ENCODE results near the gene MBLAC1.
"Not testable (repeated sequence)": the region's sequence is repeated elsewhere in the genome, so short reads cannot be mapped to it uniquely, and the experiment has no call there.

Gene MBLAC1

GRCh38 chr7:100130608-100131453 lies 4.1 kb downstream of the MBLAC1 start:
- H3K9ac ChIP-seq (ENCODE audit: low read length): peak overlapping the region; percentile 47
- peaks cover 21% of the 10 kb centered on the region for H3K4me1 ChIP-seq (ENCODE audit: control insufficient read depth, insufficient read depth, low read length)
- H3K4me3 ChIP-seq (ENCODE audit: low read length): no peak overlapping the region
- H3K36me3 ChIP-seq (ENCODE audit: control insufficient read depth, insufficient read depth, low read length): no peaks in the 10 kb centered on the region
- no peaks in the 10 kb centered on the region for H3K9me3 ChIP-seq (ENCODE audit: control insufficient read depth, low read length)
- H3K27me3 ChIP-seq (ENCODE audit: control insufficient read depth, insufficient read depth, low read length): no peaks in the 10 kb centered on the region

- no peak overlapping the region for H3K4me3 ChIP-seq (ENCODE audit: low read length)
- no peaks in the 10 kb centered on the region for H3K36me3 ChIP-seq (ENCODE audit: control insufficient read depth, insufficient read depth, low read length)
- no peaks in the 10 kb centered on the region for H3K27me3 ChIP-seq (ENCODE audit: control insufficient read depth, insufficient read depth, low read length)
- peaks cover 15% of the 10 kb centered on the region for H3K4me1 ChIP-seq (ENCODE audit: control insufficient read depth, insufficient read depth, low read length)
- H3K9ac ChIP-seq (ENCODE audit: low read length): no peak overlapping the region
- no peaks in the 10 kb centered on the region for H3K9me3 ChIP-seq (ENCODE audit: control insufficient read depth, low read length)
Measured at GRCh38 chr7:100132126-100132525, 5.4 kb downstream of the MBLAC1 start.

GRCh38 chr7:100132697-100133151 lies 6.0 kb downstream of the MBLAC1 start:
- Histone ChIP-seq H3K27me3 (ENCODE audit: control insufficient read depth, insufficient read depth, low read length) (no peaks in the 10 kb centered on the region), H3K36me3 (ENCODE audit: control insufficient read depth, insufficient read depth, low read length) (no peaks in the 10 kb centered on the region), H3K9me3 (ENCODE audit: control insufficient read depth, low read length) (no peaks in the 10 kb centered on the region), H3K4me1 (ENCODE audit: control insufficient read depth, insufficient read depth, low read length) (peaks cover 14% of the 10 kb centered on the region), H3K4me3 (ENCODE audit: low read length) (no peak overlapping the region), H3K9ac (ENCODE audit: low read length) (no peak overlapping the region)

GRCh38 chr7:100137851-100138760 lies 11.3 kb downstream of the MBLAC1 start:
- Histone ChIP-seq H3K27me3 (ENCODE audit: control insufficient read depth, insufficient read depth, low read length) (no peaks in the 10 kb centered on the region), H3K9me3 (ENCODE audit: control insufficient read depth, low read length) (no peaks in the 10 kb centered on the region), H3K4me3 (ENCODE audit: low read length) (no peak overlapping the region), H3K36me3 (ENCODE audit: control insufficient read depth, insufficient read depth, low read length) (no peaks in the 10 kb centered on the region), H3K9ac (ENCODE audit: low read length) (no peak overlapping the region), H3K4me1 (ENCODE audit: control insufficient read depth, insufficient read depth, low read length) (peaks cover 21% of the 10 kb centered on the region)

- no peak overlapping the region for H3K4me3 ChIP-seq (ENCODE audit: low read length)
- H3K9ac ChIP-seq (ENCODE audit: low read length): no peak overlapping the region
- H3K4me1 ChIP-seq (ENCODE audit: control insufficient read depth, insufficient read depth, low read length): peaks cover 21% of the 10 kb centered on the region
- H3K9me3 ChIP-seq (ENCODE audit: control insufficient read depth, low read length): no peaks in the 10 kb centered on the region
- no peaks in the 10 kb centered on the region for H3K36me3 ChIP-seq (ENCODE audit: control insufficient read depth, insufficient read depth, low read length)
- no peaks in the 10 kb centered on the region for H3K27me3 ChIP-seq (ENCODE audit: control insufficient read depth, insufficient read depth, low read length)
Measured at GRCh38 chr7:100141555-100141949, 14.8 kb downstream of the MBLAC1 start.

DNA sequence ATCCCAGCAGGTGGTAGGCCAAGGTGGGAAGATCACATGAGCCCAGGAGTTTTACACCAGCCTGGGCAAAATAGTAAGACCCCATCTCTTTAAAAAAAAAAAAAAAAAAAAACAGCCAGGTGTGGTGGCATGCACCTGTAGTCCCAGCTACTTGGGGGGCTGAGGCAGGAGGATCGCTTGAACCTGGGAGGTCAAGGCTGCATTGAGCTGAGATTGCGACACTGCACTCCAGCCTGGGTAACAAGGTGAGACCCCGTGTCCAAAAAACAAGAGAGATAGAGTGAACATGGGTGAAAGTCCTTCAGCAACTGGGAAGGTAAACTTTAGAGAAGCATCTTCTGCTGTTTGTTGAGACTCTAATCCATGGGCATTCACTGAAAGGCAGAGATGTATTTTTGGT lies 15.7 kb downstream of the MBLAC1 start:
- H3K4me1 ChIP-seq (ENCODE audit: control insufficient read depth, insufficient read depth, low read length): peaks cover 21% of the 10 kb centered on the region
- no peaks in the 10 kb centered on the region for H3K36me3 ChIP-seq (ENCODE audit: control insufficient read depth, insufficient read depth, low read length)
- no peak overlapping the region for H3K4me3 ChIP-seq (ENCODE audit: low read length)
- H3K9ac ChIP-seq (ENCODE audit: low read length): no peak overlapping the region
- no peaks in the 10 kb centered on the region for H3K27me3 ChIP-seq (ENCODE audit: control insufficient read depth, insufficient read depth, low read length)
- H3K9me3 ChIP-seq (ENCODE audit: control insufficient read depth, low read length): no peaks in the 10 kb centered on the region

- H3K36me3 ChIP-seq (ENCODE audit: control insufficient read depth, insufficient read depth, low read length); H3K4me3 ChIP-seq (ENCODE audit: low read length); H3K9me3 ChIP-seq (ENCODE audit: control insufficient read depth, low read length); H3K9ac ChIP-seq (ENCODE audit: low read length); H3K27me3 ChIP-seq (ENCODE audit: control insufficient read depth, insufficient read depth, low read length): not testable (repeated sequence)
- H3K4me1 ChIP-seq (ENCODE audit: control insufficient read depth, insufficient read depth, low read length): peaks cover 19% of the 10 kb centered on the region
Measured at GRCh38 chr7:100146350-100146749, 19.6 kb downstream of the MBLAC1 start.

DNA sequence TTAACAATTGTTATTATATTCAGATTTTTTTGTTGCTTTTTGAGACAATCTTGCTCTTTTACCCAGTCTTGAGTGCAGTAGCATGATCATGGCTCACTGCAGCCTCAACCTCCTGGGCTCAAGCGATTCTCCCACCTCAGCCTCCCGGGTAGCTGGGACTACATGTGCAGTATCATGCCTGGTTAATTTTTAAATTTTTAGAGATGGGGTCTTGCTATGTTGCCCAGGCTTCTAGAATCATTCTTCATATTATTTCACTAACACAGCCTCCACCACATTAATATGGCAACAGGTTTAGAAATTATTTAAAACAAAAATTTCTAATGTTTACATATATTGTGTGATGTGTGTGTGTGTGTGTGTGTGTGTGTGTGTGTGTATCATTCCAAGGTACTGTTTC lies 20.5 kb downstream of the MBLAC1 start:
- Histone ChIP-seq H3K36me3 (ENCODE audit: control insufficient read depth, insufficient read depth, low read length) (no peaks in the 10 kb centered on the region), H3K9me3 (ENCODE audit: control insufficient read depth, low read length) (no peaks in the 10 kb centered on the region), H3K4me1 (ENCODE audit: control insufficient read depth, insufficient read depth, low read length) (peaks cover 17% of the 10 kb centered on the region), H3K27me3 (ENCODE audit: control insufficient read depth, insufficient read depth, low read length) (no peaks in the 10 kb centered on the region), H3K4me3 (ENCODE audit: low read length) (no peak overlapping the region), H3K9ac (ENCODE audit: low read length) (no peak overlapping the region)

DNA sequence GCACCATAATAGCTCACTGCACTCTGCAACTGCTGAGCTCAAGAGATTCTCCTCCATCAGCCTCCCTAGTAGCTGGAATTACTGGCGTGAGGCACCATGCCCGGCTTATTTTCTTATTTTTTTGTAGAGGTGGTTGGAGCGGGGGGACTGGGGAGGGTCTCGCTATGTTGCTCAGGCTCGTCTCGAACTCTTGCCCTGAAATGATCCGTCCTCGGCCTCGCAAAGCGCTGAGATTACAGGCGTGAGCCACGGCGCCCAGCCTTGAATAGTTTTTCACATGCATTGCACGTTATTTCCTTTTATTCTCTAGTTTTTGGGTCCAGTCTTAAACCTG lies 21.4 kb downstream of the MBLAC1 start:
- Histone ChIP-seq H3K36me3 (ENCODE audit: control insufficient read depth, insufficient read depth, low read length) (no peaks in the 10 kb centered on the region), H3K9ac (ENCODE audit: low read length) (peak overlapping the region; percentile 65), H3K4me1 (ENCODE audit: control insufficient read depth, insufficient read depth, low read length) (peaks cover 15% of the 10 kb centered on the region)

DNA sequence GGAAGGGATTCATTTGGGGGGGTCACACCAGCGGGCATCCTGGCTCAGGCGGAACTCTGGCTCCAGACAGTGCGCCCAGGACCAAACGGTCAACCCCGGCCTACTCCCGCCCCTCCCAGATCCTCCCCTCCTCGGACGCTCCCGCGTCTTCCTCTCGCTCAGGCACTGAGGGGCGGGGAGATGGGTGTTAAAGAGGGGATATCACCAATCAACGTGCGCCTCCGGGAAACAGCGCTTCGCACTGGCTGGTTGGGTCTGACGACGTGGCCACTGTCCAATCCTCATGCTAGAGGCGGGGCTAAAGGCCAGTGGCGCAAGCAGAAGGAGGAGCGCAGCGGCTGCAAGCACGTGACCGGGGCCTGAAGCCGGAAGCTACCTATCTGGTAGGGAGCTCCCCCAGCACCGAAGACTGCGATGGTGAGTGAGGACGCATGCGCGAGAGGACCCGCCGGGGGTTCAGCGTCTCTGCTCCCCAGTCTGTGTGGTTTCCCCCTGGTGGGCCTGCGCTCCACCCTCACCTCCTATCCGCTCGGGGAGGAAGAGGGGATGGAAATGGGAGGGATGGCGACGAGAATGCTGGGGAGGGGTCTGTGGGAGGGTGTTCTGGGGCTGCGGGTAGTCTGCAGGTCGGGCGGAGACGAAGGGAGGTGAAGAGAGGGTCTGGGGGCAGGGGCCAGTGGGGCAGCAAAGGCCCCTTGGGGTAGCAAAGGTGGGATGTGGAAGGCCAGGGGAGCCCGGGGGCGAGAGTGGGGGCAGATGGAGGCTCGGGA lies 22.0 kb downstream of the MBLAC1 start, which contains the start of gene LAMTOR4:
TSS of gene LAMTOR4 (plus strand) at position 360 of the 770 bp plus-strand sequence. CDS start at position 415, 55 bp downstream.
- Histone ChIP-seq H3K9ac (ENCODE audit: low read length) (peak within 1 kb of the TSS; percentile 81), H3K27me3 (ENCODE audit: control insufficient read depth, insufficient read depth, low read length) (no peaks in the 10 kb centered on the region), H3K9me3 (ENCODE audit: control insufficient read depth, low read length) (no peaks in the 10 kb centered on the region), H3K4me1 (ENCODE audit: control insufficient read depth, insufficient read depth, low read length) (peaks cover 20% of the 10 kb centered on the region), H3K4me3 (ENCODE audit: low read length) (peak within 1 kb of the TSS; percentile 45), H3K36me3 (ENCODE audit: control insufficient read depth, insufficient read depth, low read length) (no peaks in the 10 kb centered on the region)

More for the DNA sequence above, 21.4 kb downstream of the MBLAC1 start:
- Histone ChIP-seq H3K4me3 (ENCODE audit: low read length) (peak overlapping the region; percentile 45), H3K27me3 (ENCODE audit: control insufficient read depth, insufficient read depth, low read length) (no peaks in the 10 kb centered on the region), H3K9me3 (ENCODE audit: control insufficient read depth, low read length) (no peaks in the 10 kb centered on the region)

DNA sequence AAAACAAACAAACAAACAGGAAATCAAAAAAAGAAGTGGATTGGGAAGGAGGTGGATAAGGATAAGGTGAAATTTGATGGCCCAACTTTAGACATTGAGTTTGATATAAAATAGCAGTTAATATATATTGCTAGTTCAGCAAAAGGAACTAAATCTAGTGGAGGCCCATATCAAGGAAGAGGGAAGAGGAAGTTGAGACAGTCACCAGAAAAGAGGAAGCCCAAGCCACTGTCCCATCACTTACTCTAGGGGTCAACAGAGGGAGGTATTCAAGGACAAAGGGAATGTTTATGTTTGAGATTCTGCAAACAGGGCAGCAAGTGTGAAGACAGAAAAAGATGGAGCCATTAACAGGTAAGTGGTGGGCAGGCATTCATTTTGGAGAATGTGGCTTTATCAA lies 25.6 kb downstream of the MBLAC1 start:
- Histone ChIP-seq H3K9me3 (ENCODE audit: control insufficient read depth, low read length) (no peaks in the 10 kb centered on the region), H3K4me1 (ENCODE audit: control insufficient read depth, insufficient read depth, low read length) (peaks cover 52% of the 10 kb centered on the region), H3K4me3 (ENCODE audit: low read length) (no peak overlapping the region), H3K27me3 (ENCODE audit: control insufficient read depth, insufficient read depth, low read length) (no peaks in the 10 kb centered on the region), H3K9ac (ENCODE audit: low read length) (no peak overlapping the region), H3K36me3 (ENCODE audit: control insufficient read depth, insufficient read depth, low read length) (peaks cover 5% of the 10 kb centered on the region)

Data from mucosa of stomach (tissue), 1 donor.